Measurements from ENCODE around the gene CHD9NB.

The CHD9NB gene

GRCh38 chr16:53067675-53068074 lies 15.0 kb upstream of the CHD9NB start:
- Histone ChIP-seq H3K4me1 (ENCODE audit: control insufficient read depth in 1 of 2, insufficient read depth in 1 of 2, low read depth in 1 of 2, low read length in 1 of 2) (peaks cover 5 to 20% of the 10 kb centered on the region in 2 experiments), H3K9me3 (no peaks in the 10 kb centered on the region), H3K4me3 (ENCODE audit: low read depth in 1 of 2, low read length in 1 of 2) (no peak overlapping the region), H3K36me3 (no peaks in the 10 kb centered on the region), H3K27ac (no peak overlapping the region), H3K27me3 (no peaks in the 10 kb centered on the region)
- TF ChIP-seq CTCF (IDR thresholded peaks at IDR 0.05) = no peak

GRCh38 chr16:53065461-53066061 lies 12.9 kb upstream of the CHD9NB start:
- Histone ChIP-seq H3K9me3 (no peaks in the 10 kb centered on the region), H3K36me3 (no peaks in the 10 kb centered on the region), H3K4me1 (ENCODE audit: control insufficient read depth in 1 of 2, insufficient read depth in 1 of 2, low read depth in 1 of 2, low read length in 1 of 2) (peaks cover 6 to 12% of the 10 kb centered on the region in 2 experiments), H3K4me3 (ENCODE audit: low read depth in 1 of 2, low read length in 1 of 2) (no peak overlapping the region), H3K27me3 (no peaks in the 10 kb centered on the region), H3K27ac (no peak overlapping the region)
- TF ChIP-seq CTCF (IDR thresholded peaks at IDR 0.05) = no peak

GRCh38 chr16:53064081-53064578 lies 11.4 kb upstream of the CHD9NB start:
- Histone ChIP-seq H3K4me3 (ENCODE audit: low read depth in 1 of 2, low read length in 1 of 2) (no peak overlapping the region), H3K27ac (no peak overlapping the region), H3K9me3 (no peaks in the 10 kb centered on the region), H3K36me3 (no peaks in the 10 kb centered on the region), H3K4me1 (ENCODE audit: control insufficient read depth in 1 of 2, insufficient read depth in 1 of 2, low read depth in 1 of 2, low read length in 1 of 2) (peaks cover 6 to 10% of the 10 kb centered on the region in 2 experiments), H3K27me3 (no peaks in the 10 kb centered on the region)
- no peak for TF ChIP-seq CTCF (IDR thresholded peaks at IDR 0.05)

- Histone ChIP-seq H3K27me3 (no peaks in the 10 kb centered on the region), H3K36me3 (no peaks in the 10 kb centered on the region), H3K9me3 (no peaks in the 10 kb centered on the region), H3K27ac (no peak overlapping the region), H3K4me1 (ENCODE audit: control insufficient read depth in 1 of 2, insufficient read depth in 1 of 2, low read depth in 1 of 2, low read length in 1 of 2) (peaks cover 8 to 13% of the 10 kb centered on the region in 2 experiments), H3K4me3 (ENCODE audit: low read depth in 1 of 2, low read length in 1 of 2) (no peak overlapping the region)
- no peak for TF ChIP-seq CTCF (IDR thresholded peaks at IDR 0.05)
Observed at GRCh38 chr16:53061701-53062159, 9.0 kb upstream of the CHD9NB start.

- Histone ChIP-seq H3K4me1 (ENCODE audit: control insufficient read depth in 1 of 2, insufficient read depth in 1 of 2, low read depth in 1 of 2, low read length in 1 of 2) (peaks cover 8 to 13% of the 10 kb centered on the region in 2 experiments), H3K9me3 (no peaks in the 10 kb centered on the region), H3K36me3 (no peaks in the 10 kb centered on the region), H3K27ac (no peak overlapping the region), H3K4me3 (ENCODE audit: low read depth in 1 of 2, low read length in 1 of 2) (no peak overlapping the region), H3K27me3 (no peaks in the 10 kb centered on the region)
- TF ChIP-seq CTCF (IDR thresholded peaks at IDR 0.05) = no peak
Observed at GRCh38 chr16:53061256-53061655, 8.6 kb upstream of the CHD9NB start.

Measured in neutrophil (primary cell).